ENCODE data around the gene N4BP2L1. TPM values are rescaled to one million over a fixed set of nuclear protein-coding genes. Genes with fewer than 3 reads are reported as not detected.

Gene N4BP2L1
- total and polyA plus RNA-seq, 12 donors, result 2.5 to 14.9 (median 4.0) TPM

DNA sequence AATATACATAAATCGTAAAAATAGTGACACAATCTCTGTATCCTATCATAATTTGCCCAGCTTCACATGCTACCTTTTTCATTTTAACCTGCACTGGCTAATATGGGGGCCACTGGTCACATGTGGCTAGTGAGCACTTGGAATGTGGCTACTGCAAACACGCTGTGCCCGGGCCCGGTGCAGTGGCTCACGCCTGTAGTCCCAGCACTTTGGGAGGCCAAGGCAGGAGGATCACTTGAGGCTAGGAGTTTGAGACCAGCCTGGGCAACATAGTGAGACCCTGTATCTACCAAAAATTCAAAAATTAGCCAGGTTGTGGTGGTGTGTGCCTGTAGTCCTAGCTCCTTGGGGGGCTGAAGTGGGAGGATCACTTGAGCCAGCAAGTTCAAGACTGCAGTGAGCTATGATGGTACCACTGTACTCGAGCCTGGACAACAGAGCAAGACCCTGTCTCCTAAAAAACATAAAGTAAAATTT is 1.5 kb upstream of the N4BP2L1 start:
- Histone ChIP-seq H3K9me3 (no peaks in the 10 kb centered on the region), H3K4me1 (peaks cover 0 to 48% (median 26%) of the 10 kb centered on the region in 9 donors), H3K27ac (peak overlapping the region in 8 of 10 donors; percentile 83 to 97 (median 88)), H3K36me3 (peaks cover 0 to 38% (median 0%) of the 10 kb centered on the region in 9 donors), H3K27me3 (no peaks in the 10 kb centered on the region), H3K4me3 (no peak overlapping the region)
- intact Hi-C loops (cut with DNase I), result loop anchor here in 4 of 10 donors (2.0 to 10.0 kb wide), 3 partner anchors 105 to 109 kb away; partner anchors contain the start of gene N4BP2L2 (in 4 of the 4)
- ATAC-seq (no peak), DNase-seq (no peak)
- 96% methylated on average over 6 of the region's 6 CpGs for WGBS, 2 donors
- TF ChIP-seq, protein P1, sequence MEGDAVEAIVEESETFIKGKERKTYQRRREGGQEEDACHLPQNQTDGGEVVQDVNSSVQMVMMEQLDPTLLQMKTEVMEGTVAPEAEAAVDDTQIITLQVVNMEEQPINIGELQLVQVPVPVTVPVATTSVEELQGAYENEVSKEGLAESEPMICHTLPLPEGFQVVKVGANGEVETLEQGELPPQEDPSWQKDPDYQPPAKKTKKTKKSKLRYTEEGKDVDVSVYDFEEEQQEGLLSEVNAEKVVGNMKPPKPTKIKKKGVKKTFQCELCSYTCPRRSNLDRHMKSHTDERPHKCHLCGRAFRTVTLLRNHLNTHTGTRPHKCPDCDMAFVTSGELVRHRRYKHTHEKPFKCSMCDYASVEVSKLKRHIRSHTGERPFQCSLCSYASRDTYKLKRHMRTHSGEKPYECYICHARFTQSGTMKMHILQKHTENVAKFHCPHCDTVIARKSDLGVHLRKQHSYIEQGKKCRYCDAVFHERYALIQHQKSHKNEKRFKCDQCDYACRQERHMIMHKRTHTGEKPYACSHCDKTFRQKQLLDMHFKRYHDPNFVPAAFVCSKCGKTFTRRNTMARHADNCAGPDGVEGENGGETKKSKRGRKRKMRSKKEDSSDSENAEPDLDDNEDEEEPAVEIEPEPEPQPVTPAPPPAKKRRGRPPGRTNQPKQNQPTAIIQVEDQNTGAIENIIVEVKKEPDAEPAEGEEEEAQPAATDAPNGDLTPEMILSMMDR (IDR thresholded peaks at IDR 0.05), result no peak

DNA sequence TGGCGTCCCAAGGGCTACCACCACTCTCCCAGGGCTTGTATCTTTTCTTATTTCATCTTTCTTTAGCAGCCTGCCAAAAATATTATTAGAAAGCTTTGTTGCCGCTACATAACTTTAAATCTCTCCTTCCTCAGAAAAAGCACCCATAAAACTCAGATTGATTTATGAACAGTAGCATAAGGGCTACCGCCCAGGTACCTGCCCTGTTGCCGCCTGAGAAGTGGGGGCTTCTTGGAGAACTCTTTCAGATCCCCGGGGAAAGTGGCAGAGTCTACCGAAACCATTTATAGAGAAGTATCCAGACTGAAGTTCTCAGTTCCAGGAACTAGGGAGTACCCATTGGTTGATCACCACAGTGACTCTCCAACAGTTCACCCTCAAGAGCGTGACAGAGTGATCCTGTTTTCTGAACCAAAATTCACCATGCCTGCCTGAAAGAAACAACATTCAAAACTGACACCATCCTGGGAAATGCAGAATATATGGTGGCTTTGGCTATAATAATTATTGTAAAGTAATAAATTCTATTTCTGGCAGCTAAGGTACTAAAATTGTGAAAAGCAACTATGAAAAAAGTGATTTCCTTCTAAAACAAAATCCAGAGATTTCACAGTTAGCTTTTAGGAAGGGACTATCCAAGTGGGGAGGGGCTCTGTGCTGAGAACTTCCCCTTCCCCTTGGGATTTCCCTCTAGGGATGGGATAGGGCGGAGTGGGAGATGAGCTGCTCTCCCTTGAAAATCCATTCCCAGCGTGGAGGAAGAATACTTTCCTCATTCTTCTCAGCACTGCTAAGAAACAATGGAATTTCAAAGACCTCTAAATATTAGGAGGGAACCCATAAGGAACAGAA is 877 bp upstream of the N4BP2L1 start:
- Histone ChIP-seq H3K4me3 (peak overlapping the region; percentile 26 to 84 (median 77)), H3K4me1 (peaks cover 0 to 55% (median 26%) of the 10 kb centered on the region in 9 donors), H3K9me3 (no peaks in the 10 kb centered on the region), H3K36me3 (peaks cover 0 to 32% (median 0%) of the 10 kb centered on the region in 9 donors), H3K27ac (peak overlapping the region; percentile 82 to 97 (median 86)), H3K27me3 (no peaks in the 10 kb centered on the region)
- ATAC-seq, result peak in 3 of 8 donors; percentile 35 to 41 (median 37)
- 46 to 58% methylated on average over 9 of the region's 9 CpGs for WGBS, 2 donors
- intact Hi-C loops (cut with DNase I), result loop anchor here in 4 of 10 donors (2.0 to 10.0 kb wide), 3 partner anchors 104 to 110 kb away; partner anchors contain the start of gene N4BP2L2 (in 4 of the 4)
- DNase-seq, result no peak
- TF ChIP-seq, protein P1 (IDR thresholded peaks at IDR 0.05), result no peak

DNA sequence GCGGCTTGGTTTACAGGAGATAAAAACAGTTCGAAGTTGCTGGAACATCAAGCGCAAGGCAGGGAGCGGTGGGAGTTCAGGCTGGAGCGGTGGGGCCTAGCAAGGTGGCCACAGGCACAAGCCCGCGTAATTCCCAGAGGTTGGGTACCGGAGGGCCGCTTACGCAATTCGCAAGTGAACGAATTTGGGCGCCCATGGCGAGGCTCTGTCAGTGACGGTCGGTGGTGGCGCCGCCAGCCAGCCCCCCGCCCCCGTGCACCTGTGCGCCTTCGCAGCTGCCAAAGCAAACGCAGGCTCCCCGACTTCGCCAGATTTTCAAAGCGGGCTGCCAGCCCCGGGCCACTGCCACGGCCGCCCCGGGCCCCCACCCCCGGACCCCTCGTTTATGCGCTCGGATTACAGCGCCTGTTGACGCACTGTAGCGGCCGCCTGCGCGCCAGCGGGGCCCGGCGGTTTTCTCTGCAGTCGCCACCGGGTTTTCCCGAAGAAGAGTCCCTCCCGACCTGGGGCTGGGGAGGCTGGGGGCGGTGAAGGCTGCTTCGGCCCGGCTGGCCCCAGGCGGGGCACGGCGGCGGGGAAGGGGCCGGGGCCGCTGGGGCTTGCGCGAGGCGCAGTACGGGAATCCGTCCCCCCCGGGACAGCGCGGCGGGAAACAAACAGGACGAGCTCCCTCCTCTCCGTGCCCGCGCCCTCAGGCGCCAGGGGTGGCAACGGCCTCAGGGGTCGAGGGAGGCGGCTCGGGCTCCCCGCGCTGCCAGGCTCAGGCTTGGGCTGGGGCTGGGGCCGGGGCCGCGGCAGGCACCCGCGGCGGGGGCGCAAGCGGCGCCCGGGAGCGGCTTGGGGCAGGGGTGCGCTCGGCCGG is 709 bp downstream of the N4BP2L1 start:
- H3K27me3 ChIP-seq, result no peaks in the 10 kb centered on the region
- TF ChIP-seq, protein P1 (IDR thresholded peaks at IDR 0.05), result no peak
- H3K9me3 ChIP-seq, result no peaks in the 10 kb centered on the region
- peak overlapping the region; percentile 82 to 97 (median 86) for H3K27ac ChIP-seq
- intact Hi-C loops (cut with DNase I), result loop anchor here in 4 of 10 donors (2.0 to 10.0 kb wide), 3 partner anchors 102 to 112 kb away; partner anchors contain the start of gene N4BP2L2 (in 4 of the 4)
- H3K36me3 ChIP-seq, result peaks cover 0 to 26% (median 0%) of the 10 kb centered on the region in 9 donors
- DNase-seq (peak; percentile 31 to 34), ATAC-seq (peak; percentile 27 to 59 (median 32))
- 1 to 2% methylated on average over 87 to 90 of the region's 90 CpGs for WGBS, 2 donors
- H3K4me1 ChIP-seq, result peaks cover 0 to 59% (median 26%) of the 10 kb centered on the region in 9 donors
- peak overlapping the region; percentile 26 to 84 (median 77) for H3K4me3 ChIP-seq
